ENCODE results near the gene TRAPPC12. TPM values are rescaled to one million over a fixed set of nuclear protein-coding genes. Genes with fewer than 3 reads are reported as not detected.

The TRAPPC12 gene
- total RNA-seq, 1 experiment from 2014 or later, result 69.1 TPM

Other genes with a start within 250 kb of the TRAPPC12 start
- 40.4 and 80.8 TPM in 2 replicates for gene EIPR1, start 1.9 kb upstream of the TRAPPC12 start, total RNA-seq (2014; rRNA removed; shearing (Covaris generic); ENCODE audit: low replicate concordance)
- gene ADI1, start 139.8 kb downstream of the TRAPPC12 start, total RNA-seq (2014; rRNA removed; shearing (Covaris generic); ENCODE audit: low replicate concordance), result 68.6 and 74.0 TPM in 2 replicates
- gene RNASEH1, start 178.6 kb downstream of the TRAPPC12 start, total RNA-seq (2014; rRNA removed; shearing (Covaris generic); ENCODE audit: low replicate concordance), result 20.4 and 33.9 TPM in 2 replicates
- gene RPS7, start 195.6 kb downstream of the TRAPPC12 start, total RNA-seq (2014; rRNA removed; shearing (Covaris generic); ENCODE audit: low replicate concordance), result 3,591 and 3,631 TPM in 2 replicates
- not detected in 2 replicates for gene COLEC11, start 215.4 kb downstream of the TRAPPC12 start, total RNA-seq (2014; rRNA removed; shearing (Covaris generic); ENCODE audit: low replicate concordance)

Data from Karpas-422 (cell line).